Amygdala (tissue), 56 donors: Measurements from ENCODE around the gene CRTC2.

Experiments used
- DNase-seq, 56 donors: peaks; one replicate each; lab custom pipeline; 2025; lab: John Stamatoyannopoulos, UW

Gene CRTC2

GRCh38 chr1:153954826-153955225 lies 3.6 kb downstream of the CRTC2 start:
- DNase-seq, result no peak

GRCh38 chr1:153953859-153954365 lies 4.5 kb downstream of the CRTC2 start:
- DNase-seq, result no peak

- DNase-seq, result no peak
These were observed 6.6 kb downstream of the CRTC2 start for GRCh38 chr1:153951801-153952200.

- DNase-seq, result no peak
These were observed 7.2 kb downstream of the CRTC2 start for GRCh38 chr1:153951183-153951582.

GRCh38 chr1:153946622-153947241 lies 11.7 kb downstream of the CRTC2 start, which contains the start of gene DENND4B:
Gene DENND4B (minus strand): TSS chr1:153946718. CDS start chr1:153944374, 2,344 bp downstream.
- peak in 53 of 56 donors; percentile 26 to 82 (median 61) for DNase-seq

- peak in 52 of 56 donors; percentile 25 to 83 (median 62) for DNase-seq
These were observed 12.4 kb downstream of the CRTC2 start for GRCh38 chr1:153945795-153946621.

- peak in 14 of 56 donors; percentile 11 to 36 (median 21) for DNase-seq
These were observed 13.1 kb downstream of the CRTC2 start for GRCh38 chr1:153945131-153945794.

GRCh38 chr1:153944827-153945117 lies 13.6 kb downstream of the CRTC2 start:
- no peak for DNase-seq

- DNase-seq, result no peak
These were observed 14.2 kb downstream of the CRTC2 start for GRCh38 chr1:153944005-153944826.

GRCh38 chr1:153942766-153943549 lies 15.5 kb downstream of the CRTC2 start:
- DNase-seq, result no peak

GRCh38 chr1:153941826-153942725 lies 16.3 kb downstream of the CRTC2 start:
- no peak for DNase-seq

- DNase-seq, result no peak
These were observed 17.7 kb downstream of the CRTC2 start for GRCh38 chr1:153940756-153941155.

GRCh38 chr1:153939476-153939875 lies 18.9 kb downstream of the CRTC2 start:
- no peak for DNase-seq

GRCh38 chr1:153938996-153939395 lies 19.4 kb downstream of the CRTC2 start:
- no peak for DNase-seq

- no peak for DNase-seq
These were observed 21.1 kb downstream of the CRTC2 start for GRCh38 chr1:153937331-153937730.

- DNase-seq, result no peak
These were observed 22.2 kb downstream of the CRTC2 start for GRCh38 chr1:153936011-153936802.

GRCh38 chr1:153934746-153935145 lies 23.7 kb downstream of the CRTC2 start:
- no peak for DNase-seq

- no peak for DNase-seq
These were observed 24.5 kb downstream of the CRTC2 start for GRCh38 chr1:153933955-153934354.
